GM18868 (cell line): ENCODE measurements around the gene SLC27A3.
"Not testable (repeated sequence)": the region's sequence is repeated elsewhere in the genome, so short reads cannot be mapped to it uniquely, and the experiment has no call there.

ENCODE experiments used
- ATAC-seq: cut with Tn5 transposase; IDR thresholded peaks from one replicate; pipeline ENCODE4 v1.9.1; 2021; ENCODE audit warnings: mild to moderate bottlenecking, moderate library complexity; ENCODE audit not compliant: unreplicated experiment

Gene SLC27A3

GRCh38 chr1:153778824-153779519 is 3.8 kb downstream of the SLC27A3 start:
- no peak for ATAC-seq

GRCh38 chr1:153779781-153780541 is 4.8 kb downstream of the SLC27A3 start:
- ATAC-seq: no peak

GRCh38 chr1:153780551-153780950 is 5.3 kb downstream of the SLC27A3 start:
- ATAC-seq: no peak

- ATAC-seq: not testable (repeated sequence)
Measured at GRCh38 chr1:153782648-153783047, 7.4 kb downstream of the SLC27A3 start.

- peak; percentile 91 for ATAC-seq
Measured at GRCh38 chr1:153783233-153784190, 8.3 kb downstream of the SLC27A3 start.

- no peak for ATAC-seq
Measured at GRCh38 chr1:153786038-153786790, 11.0 kb downstream of the SLC27A3 start.

- no peak for ATAC-seq
Measured at GRCh38 chr1:153789478-153790034, 14.3 kb downstream of the SLC27A3 start.

- ATAC-seq: peak; percentile 9
Measured at GRCh38 chr1:153790313-153790965, 15.2 kb downstream of the SLC27A3 start.

- peak; percentile 86 for ATAC-seq
Measured at GRCh38 chr1:153790966-153791647, 15.9 kb downstream of the SLC27A3 start.

GRCh38 chr1:153791648-153792253 is 16.5 kb downstream of the SLC27A3 start:
- peak; percentile 11 for ATAC-seq

- no peak for ATAC-seq
Measured at GRCh38 chr1:153792631-153793041, 17.4 kb downstream of the SLC27A3 start.

GRCh38 chr1:153793261-153793972 is 18.2 kb downstream of the SLC27A3 start:
- ATAC-seq: no peak

GRCh38 chr1:153793973-153794615 is 18.9 kb downstream of the SLC27A3 start:
- ATAC-seq: no peak

- ATAC-seq: no peak
Measured at GRCh38 chr1:153794624-153795329, 19.6 kb downstream of the SLC27A3 start.

- no peak for ATAC-seq
Measured at GRCh38 chr1:153795330-153795837, 20.2 kb downstream of the SLC27A3 start.

GRCh38 chr1:153795934-153796785 is 21.0 kb downstream of the SLC27A3 start:
- ATAC-seq: no peak
